ENCODE data around the gene PTP4A2.

DNA sequence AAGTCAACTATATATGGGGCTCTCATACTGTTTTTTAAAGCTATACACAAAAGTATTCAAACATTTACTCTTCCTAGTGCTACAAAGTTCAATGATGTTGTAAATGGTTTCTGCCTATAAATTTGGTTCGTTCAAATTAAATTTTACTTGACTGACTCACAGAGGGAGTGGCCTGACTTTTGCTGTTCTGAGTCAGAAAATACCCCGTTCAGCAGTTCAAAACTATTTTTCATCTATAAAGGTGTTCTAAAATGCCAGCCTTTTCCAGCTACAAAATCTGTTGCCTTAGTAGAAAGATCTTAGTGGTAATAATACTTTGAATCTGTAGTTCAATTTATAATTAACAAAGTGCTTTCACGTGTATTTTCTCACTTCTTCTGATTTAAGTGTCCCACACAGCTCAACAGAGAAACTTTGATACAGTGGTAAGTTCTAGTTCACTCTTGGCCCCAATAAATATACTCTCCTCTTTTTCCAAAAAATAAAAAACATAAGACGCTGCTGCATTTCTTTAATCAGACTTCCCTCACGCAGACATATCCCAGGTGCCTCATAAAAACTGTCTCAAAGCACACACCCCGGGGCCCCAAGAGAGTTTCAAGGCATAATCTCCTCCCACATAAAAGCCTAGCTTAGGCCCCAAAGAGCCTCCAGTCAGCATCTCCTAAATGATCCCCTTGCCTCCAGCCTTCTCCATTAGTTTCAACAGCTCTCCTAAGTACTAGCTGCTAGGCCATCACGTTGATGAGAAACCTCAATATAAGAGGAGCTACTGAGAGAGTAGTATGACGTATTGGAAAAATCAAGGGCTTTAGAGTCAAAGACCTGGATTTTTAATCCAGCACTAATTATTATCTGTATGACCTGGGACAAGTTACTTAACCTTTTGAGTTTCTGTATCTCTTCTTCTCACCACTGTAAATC lies 3.2 kb downstream of the PTP4A2 start:
- TF ChIP-seq, protein P1, sequence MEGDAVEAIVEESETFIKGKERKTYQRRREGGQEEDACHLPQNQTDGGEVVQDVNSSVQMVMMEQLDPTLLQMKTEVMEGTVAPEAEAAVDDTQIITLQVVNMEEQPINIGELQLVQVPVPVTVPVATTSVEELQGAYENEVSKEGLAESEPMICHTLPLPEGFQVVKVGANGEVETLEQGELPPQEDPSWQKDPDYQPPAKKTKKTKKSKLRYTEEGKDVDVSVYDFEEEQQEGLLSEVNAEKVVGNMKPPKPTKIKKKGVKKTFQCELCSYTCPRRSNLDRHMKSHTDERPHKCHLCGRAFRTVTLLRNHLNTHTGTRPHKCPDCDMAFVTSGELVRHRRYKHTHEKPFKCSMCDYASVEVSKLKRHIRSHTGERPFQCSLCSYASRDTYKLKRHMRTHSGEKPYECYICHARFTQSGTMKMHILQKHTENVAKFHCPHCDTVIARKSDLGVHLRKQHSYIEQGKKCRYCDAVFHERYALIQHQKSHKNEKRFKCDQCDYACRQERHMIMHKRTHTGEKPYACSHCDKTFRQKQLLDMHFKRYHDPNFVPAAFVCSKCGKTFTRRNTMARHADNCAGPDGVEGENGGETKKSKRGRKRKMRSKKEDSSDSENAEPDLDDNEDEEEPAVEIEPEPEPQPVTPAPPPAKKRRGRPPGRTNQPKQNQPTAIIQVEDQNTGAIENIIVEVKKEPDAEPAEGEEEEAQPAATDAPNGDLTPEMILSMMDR (IDR thresholded peaks at IDR 0.05 in 4 of 5, conservative IDR thresholded peaks at IDR 0.05 in 1 of 5), result no peak
- no peak for TF ChIP-seq POLR2A (IDR thresholded peaks at IDR 0.05)
